HG02973 (cell line): Measurements from ENCODE around the gene ARL4C.
A peak's percentile ranks its signal among the peaks of the same experiment; 100 is the strongest.

Source experiments
- ATAC-seq: cut with Tn5 transposase; IDR thresholded peaks from one replicate; pipeline ENCODE4 v1.9.1; 2021; ENCODE audit warnings: moderate library complexity; ENCODE audit not compliant: unreplicated experiment

Gene ARL4C

DNA sequence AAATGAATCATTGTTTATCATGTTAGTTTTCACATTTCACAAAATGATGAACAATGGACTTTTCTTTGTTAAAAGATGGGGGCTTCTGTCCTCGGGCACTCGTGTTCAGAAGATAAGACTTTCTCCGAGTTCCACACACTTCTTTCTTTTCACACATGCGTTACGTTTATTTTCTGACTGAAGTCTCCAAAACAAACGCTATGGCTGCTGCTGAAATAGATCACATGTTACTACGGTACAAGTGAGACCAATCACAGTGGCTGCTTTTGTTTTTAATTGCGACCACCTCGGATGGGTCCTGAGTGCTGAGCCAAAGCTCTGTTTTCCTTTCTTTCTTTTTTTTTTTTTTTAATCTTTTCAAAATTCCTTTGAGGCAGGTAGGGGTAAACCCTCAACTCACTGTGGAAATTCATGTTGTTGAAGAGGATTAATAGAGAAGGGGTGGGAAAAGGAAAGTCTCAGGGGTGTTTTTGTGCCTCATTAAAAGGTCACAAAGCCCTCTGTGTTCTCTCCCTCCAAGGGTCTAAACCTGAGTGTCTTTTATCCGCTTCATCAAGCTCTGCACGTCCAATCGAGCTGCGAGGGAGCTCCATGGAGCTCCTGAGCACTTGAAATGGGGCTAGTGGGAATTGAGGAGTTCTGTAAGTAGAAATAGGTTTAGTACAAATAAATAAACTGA, 48.2 kb downstream of the ARL4C start:
- ATAC-seq: no peak

DNA sequence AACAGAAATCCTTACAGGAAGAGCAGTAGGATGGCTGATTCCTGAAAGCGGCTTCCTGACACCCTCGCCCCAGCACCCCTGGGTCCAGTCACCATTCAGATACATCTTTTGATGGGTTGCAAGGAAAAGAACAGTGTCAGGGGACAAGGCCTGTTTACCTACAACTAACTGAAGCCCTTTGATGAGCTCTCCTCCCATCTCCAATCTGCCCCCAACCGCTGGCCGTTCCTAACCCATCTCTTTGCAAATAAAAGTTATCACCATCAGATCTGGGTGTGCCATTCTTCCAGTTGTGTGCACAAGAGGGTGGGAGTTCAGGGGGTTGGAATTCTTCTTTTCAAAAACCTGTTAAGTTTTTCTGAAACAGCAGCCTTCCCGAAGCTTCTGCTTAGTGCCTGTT, 48.9 kb downstream of the ARL4C start:
- ATAC-seq: no peak

DNA sequence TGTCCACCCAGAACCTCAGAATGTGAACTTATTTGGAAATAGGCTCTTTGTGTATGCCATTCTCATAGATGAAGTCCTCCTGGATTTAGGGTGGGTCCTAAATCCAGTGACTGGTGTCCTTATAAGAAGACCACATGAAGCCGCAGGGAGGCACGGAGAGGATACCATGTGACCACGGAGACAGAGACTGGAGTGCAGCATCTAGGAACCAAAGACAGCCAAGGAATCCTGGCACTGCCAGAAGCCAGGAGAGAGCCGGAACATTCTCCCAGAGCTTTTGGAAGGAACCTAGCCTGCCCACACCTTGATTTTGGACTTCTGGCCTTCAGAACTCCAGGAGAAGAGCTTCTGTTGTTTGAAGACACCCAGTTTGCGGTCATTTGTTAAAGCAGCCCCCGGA, 49.7 kb downstream of the ARL4C start:
- ATAC-seq: no peak

DNA sequence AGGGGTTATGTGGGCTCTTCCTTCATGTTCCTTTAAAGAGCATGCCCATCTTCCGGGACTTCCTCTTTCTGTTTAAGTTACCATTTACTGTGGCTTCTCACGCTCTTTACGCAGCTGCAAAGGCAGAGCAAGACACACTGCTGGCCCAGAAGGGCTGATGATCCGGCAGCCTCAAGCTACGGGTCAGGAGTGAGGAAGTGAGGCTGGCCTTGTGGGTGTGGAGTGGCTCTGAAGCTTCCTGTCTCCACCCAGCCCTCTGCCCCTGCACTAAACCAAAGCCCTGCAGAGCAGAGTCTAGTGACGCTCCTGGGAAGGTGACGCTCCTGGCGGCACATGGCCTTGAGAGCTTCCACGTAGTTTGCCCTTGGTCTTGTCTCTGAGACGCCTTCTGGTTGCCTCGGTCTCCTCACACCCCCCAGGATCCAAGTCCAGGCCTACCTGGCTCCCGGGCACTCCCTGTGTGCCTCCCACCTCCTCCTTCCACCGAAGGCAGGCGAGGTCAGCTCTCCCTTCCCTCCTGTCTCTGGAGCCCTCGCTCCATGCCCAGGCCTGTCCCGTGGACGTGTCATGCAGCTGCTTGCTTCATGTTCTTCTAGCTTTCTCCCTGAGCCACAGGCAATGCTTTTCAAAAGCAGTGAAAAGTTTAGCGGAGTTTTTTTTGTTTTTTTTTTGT, 50.3 kb downstream of the ARL4C start:
- ATAC-seq: peak; percentile 93

- no peak for ATAC-seq
These were observed 52.0 kb downstream of the ARL4C start for GRCh38 chr2:234444893-234445292.

DNA sequence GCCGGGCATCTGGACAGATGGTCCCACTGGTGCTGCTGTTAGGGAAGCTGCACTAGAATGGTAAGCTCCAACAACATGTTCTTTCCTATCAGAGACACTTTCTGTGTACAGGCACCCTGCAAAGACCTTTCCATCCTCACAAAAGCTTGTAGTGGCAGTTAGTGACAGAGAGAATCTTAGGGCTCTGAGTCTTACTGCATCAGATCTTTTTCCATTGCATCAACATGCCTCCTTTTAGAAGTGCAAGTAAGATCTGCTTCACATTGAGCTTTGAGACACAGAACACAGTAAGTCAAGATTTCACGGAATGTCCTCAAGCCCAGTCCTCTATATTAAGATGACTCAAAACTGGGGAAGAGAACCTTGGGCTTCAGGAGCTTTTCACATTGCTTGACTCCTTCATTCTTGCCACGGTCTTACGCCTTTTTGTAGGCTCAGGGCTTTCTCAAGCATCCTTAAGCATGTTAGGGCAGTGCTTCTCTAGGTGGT, 52.6 kb downstream of the ARL4C start:
- ATAC-seq: no peak
